ENCODE data around the gene PDZD2.

The PDZD2 gene

DNA sequence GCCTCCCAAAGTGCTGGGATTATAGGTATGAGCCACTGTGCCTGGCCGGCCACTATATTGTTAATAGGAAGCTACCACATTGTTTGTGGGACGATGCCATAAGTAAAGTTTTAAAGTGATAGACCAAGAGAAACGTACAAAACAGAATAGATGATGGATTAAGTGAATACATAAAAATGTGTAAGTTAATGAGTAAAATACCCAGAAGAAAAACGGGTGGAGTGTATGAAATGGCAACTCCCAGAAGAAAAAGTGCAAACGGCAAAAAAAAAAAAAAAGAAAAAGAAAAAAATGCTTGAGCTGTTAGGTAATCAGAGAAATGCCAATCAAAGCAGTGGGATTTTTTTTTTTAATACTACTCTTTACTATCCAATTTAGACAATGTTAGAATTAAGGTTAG, 246.0 kb downstream of the PDZD2 start:
- DNase-seq (ENCODE audit: low spot score), result no peak

DNA sequence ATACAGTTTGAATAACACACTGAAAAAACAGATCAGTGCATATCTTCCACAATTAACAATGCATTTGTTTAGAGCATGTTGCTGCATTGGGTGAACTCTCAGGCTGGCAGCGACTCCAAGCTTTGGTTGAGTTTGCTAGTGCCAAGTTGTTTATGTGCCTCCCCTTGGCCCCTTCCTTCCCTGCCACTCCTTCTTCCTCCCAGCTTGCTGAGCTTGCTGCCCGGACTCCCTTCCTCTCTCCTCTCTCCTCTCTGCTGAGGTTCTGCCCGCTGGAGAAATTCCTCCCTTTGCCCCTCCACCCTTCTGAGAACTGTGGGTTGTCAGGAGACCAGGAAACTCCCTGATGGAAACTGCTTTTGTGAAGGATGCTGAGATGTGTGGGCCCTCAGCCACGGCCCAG, 247.3 kb downstream of the PDZD2 start:
- peak; percentile 80 for DNase-seq (ENCODE audit: low spot score)

DNA sequence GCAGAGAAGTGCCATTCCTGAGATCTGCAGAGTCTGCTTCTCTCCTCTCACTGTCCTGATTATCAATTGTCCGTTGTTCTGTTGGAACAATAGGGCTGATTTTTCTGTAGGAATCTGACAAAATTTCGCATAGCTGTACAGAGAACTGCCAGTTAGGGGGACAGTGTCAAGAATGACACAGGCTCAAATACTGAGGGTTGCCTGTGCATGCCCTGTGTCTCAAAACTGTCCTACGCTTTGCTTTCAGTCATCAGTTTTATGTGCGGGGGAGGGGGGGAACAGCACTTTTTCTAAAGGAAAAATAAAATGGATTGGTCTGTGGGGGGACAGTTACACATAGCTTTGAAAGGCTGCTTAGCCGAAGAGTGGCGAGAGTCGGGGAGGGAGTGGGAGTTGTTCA, 248.6 kb downstream of the PDZD2 start:
- DNase-seq (ENCODE audit: low spot score), result peak; percentile 93

GRCh38 chr5:31888564-31888963, 249.6 kb downstream of the PDZD2 start:
- DNase-seq (ENCODE audit: low spot score), result no peak

GRCh38 chr5:31889001-31889561, 250.2 kb downstream of the PDZD2 start:
- DNase-seq (ENCODE audit: low spot score), result peak; percentile 42

DNA sequence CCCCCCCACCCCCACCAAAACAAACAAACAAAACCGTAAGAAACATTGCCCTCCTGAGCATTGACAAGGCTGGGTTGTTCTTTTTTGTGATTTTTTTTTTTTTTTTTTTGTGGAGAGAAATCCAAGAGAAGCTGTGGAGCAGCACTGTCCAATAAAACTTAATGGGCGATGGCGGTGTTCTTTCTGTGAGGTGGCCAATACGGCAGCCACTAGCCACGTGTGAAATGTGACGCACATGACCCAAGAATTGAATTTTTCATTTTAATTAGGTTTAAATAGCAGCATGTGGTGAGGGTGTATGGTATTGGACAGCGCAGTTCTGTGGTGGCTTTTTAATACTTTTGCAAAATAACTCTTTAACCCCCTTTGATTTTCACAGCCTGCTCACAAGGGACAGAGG, 251.1 kb downstream of the PDZD2 start:
- DNase-seq (ENCODE audit: low spot score), result no peak

- peak; percentile 56 for DNase-seq (ENCODE audit: low spot score)
Observed at GRCh38 chr5:31894141-31894540, 255.2 kb downstream of the PDZD2 start.

DNA sequence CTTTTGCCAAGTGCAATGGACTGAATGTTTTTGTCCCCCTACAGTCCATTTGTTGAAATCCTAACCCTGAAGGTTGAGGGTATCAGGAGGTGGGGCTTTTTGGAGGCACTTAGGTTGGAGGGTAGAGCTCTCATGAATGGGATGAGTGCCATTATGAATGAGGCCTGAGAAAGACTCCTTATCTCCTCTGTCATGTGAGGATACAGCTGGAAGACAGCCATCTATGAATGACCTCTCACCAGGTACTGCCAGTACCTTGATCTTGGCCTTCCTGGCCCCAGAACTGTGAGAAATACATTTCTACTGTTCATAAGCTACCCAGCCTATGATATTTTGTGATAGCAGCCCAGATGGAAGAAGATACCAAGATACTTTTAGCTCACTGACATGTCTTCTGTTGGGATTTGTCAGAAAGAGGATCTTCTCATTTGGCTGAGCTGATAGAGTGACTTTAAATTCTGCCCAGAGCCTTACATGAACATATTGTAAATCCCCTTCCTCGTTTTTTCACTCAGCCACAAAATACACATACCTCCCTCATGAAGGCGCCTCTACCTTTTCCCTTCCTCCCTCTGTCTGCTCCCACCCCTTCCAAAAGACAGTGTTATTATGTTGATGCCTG, 256.4 kb downstream of the PDZD2 start:
- no peak for DNase-seq (ENCODE audit: low spot score)

DNA sequence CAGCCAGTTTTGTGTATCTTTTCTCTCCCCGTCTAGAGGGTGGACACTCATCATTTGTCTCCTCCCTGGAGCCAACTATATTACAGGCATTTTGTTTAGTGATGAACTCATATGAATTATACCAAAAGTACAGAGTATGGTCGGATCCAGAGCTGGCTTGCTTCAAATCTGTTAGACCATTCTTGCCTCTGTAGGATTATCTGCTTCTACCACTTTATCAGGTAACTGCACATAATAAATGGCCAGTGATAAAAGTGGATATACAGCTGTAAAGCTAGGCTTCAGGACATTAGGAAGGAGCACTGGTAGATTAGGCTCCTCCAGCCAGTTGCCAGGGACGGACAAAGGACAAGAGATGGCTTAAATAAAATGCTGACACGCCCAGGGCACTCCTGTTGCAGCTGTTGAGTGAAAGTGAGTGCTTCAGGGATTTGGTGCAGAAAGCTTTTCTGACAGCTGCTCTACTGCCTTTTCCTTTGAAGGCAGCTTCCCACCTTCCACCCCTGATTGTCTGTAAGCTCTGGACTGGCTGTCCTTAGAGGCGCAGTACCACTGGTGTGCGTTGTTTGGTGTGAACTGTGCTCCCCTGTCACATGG, 259.2 kb downstream of the PDZD2 start:
- no peak for DNase-seq (ENCODE audit: low spot score)

- no peak for DNase-seq (ENCODE audit: low spot score)
Observed at GRCh38 chr5:31900296-31900865, 261.4 kb downstream of the PDZD2 start.

DNA sequence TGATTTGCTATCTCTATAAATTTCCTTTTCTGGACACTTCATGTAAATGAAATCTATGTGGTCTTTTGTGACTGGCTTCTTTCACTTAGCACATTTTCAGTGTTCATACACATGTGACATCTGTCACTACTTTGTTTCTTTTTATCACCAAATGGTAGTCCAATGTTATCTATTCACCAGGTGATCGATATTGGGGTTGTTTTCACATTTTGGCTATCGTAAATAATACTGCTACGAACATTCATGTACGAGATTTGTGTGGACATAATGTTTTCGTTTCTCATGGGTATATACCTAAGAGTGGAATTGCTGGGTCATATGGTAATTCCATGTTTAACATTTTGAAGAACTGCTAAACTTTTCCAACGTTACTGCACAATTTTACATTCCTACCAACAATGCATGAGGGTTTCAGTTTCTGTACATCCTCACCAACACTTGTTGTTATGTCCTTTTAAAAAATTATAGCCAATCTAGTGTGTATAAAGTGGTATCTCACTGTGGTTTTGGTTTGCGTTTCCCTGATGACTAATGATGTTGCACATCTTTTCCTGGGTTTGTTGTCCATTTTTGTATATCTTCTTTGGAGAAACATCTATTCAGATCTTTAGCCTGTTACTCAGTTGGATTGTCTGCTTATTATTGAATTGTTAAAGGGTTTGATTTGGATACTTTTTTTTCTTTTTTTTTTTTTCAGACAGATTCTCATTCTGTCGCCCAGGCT, 263.0 kb downstream of the PDZD2 start:
- no peak for DNase-seq (ENCODE audit: low spot score)

GRCh38 chr5:31908396-31908795, 269.5 kb downstream of the PDZD2 start:
- no peak for DNase-seq (ENCODE audit: low spot score)

DNA sequence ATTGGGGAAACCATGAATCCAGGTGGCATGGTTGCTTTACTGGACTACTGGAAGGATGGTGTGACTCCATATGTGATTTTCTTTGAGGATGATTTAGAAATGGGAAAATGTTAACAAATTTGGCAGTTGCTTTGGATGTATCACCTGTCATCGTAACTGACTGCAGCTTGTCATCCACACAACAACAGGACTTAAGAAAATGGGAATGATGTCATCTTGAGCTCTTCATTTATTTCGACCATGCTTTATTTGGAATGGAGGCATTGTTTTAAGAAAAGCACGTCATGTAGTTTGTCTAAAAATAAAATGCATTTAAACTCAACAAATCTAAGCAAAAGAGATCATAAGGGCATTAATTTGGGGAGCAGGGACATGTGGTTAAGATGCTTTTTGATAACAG, 270.1 kb downstream of the PDZD2 start:
- no peak for DNase-seq (ENCODE audit: low spot score)

- DNase-seq (ENCODE audit: low spot score), result peak; percentile 93
Observed at GRCh38 chr5:31911291-31912265, 272.6 kb downstream of the PDZD2 start.

- no peak for DNase-seq (ENCODE audit: low spot score)
Observed at GRCh38 chr5:31913808-31914207, 274.9 kb downstream of the PDZD2 start.

DNA sequence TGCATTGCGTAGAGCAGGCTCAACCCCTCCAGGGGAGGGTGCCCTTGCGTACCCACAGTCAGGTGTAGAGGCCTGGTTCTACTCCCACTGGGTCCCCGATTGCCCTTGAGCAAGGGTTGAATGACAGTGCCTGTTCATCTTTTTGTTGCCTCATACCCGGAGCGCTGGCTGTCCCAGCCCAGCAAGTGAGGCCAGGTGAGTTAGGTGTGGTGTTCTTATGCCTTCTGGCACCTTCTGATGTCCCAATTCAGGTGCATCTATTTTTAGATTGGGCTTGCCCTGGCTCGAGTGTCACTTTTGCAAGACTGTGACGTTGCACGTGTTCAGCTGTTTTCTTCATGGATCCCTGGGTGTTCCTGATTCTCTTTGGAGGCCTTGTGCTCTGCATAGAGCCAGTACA, 277.4 kb downstream of the PDZD2 start:
- DNase-seq (ENCODE audit: low spot score), result no peak

DNA sequence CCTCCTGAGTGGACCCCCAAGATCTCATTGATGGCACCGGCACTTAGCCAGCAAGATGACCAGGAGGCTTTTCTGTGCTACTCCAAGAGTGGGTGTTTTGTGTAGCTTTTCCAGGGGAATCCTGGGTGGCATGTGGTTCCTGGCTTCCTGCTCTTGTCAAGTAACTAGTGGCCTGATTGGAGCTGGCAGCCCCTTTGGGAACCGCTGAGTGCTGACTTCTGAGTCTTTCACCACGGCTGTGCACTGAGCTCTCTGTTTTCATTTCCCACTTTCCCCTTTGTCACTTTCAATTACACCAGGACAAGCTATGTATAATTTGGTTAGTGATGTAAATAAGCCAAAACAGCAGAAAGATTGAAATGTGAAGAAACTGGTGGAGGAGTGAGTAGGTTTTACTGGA, 279.8 kb downstream of the PDZD2 start:
- no peak for DNase-seq (ENCODE audit: low spot score)

DNA sequence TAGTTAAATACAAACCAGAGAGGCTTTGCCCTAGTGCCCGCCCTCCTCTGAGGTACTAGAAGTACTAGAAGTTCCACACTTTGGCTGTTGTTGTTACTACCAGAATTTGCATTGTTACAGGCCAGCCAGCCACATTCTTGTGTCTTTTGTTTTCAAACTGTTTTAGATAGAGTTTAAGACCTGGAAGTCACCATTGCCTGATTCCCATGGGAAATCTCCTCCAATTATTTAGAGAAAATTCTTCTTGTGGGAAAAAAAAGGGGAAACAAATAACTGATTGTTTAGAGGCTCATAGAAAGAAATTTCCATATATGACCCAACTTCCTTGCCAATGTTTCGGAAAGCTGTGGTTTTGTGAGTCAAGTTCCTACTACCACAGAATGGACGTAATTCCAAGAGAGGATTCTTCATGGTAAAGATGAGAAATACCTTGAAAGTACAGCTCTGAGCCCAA, 282.9 kb downstream of the PDZD2 start:
- no peak for DNase-seq (ENCODE audit: low spot score)

GRCh38 chr5:31924005-31924404, 285.1 kb downstream of the PDZD2 start:
- DNase-seq (ENCODE audit: low spot score), result no peak

- DNase-seq (ENCODE audit: low spot score), result no peak
Observed at GRCh38 chr5:31931874-31932273, 292.9 kb downstream of the PDZD2 start.

DNA sequence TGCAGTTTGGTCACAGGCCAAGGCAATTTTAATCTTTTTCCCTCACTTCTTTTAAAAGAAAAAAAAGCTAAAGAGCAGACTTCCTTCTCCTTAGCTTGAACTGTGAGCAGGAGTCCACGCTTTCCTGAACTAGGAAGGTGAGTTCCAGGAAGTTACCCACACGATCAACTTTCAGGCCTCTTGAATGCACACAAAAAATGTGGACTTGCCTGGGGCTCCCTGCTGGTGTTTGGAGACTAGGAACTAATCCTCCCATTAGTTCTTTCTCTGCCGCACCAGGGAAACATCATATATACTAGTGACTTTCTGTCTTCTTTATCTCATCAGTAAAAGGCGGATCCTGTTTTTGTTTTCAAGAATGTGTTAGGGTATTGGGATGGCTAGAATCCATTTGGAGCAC, 295.2 kb downstream of the PDZD2 start:
- DNase-seq (ENCODE audit: low spot score), result no peak
